Prostate gland (tissue), 2 donors: ENCODE data around the gene TAPBPL. TPM values are rescaled to one million over a fixed set of nuclear protein-coding genes. Genes with fewer than 3 reads are reported as not detected.
A peak's percentile ranks its signal among the peaks of the same experiment; 100 is the strongest.

Experiments used
- DNase-seq: peaks from one replicate; pipeline ENCODE4 v3.0.0-alpha.2; 2019; ENCODE audit warnings: low spot score
- H3K27ac ChIP-seq, 2 donors: fragments of 200-600 bp; sonication (generic); 2 replicates each; pipeline ENCODE4 v1.5.1; 2017 to 2019
- H3K27me3 ChIP-seq: fragments of 200-600 bp; sonication (generic); replicated peaks from 2 replicates; pipeline ENCODE4 v1.5.1; 2019; ENCODE audit not compliant: insufficient read depth
- H3K36me3 ChIP-seq, 2 donors: fragments of 200-600 bp; sonication (generic); 1 replicate in 1 of 2; 2 replicates in 1 of 2; pipeline versions ENCODE4 v1.5.1 to v1.8.1; 2017 to 2019
- H3K4me1 ChIP-seq: fragments of 200-600 bp; sonication (generic); replicated peaks from 2 replicates; pipeline ENCODE4 v1.5.1; 2019
- H3K4me3 ChIP-seq, 2 donors: fragments of 200-600 bp; sonication (generic); 2 replicates each; pipeline ENCODE4 v1.5.1; 2017 to 2019
- H3K9me3 ChIP-seq: fragments of 200-600 bp; sonication (generic); 2 replicates; pipeline ENCODE4 v1.5.1; 2017
- CTCF ChIP-seq, 4 experiments: fragments of 200-600 bp in 2 of 4; fragments of 450-650 bp in 2 of 4; sonication (generic) in 2 of 4; IDR thresholded peaks; 1 replicate in 3 of 4; 2 replicates in 1 of 4; pipeline ENCODE4 v1.5.1; 2016 to 2019; ENCODE audit warnings: antibody characterized with exemption in 4 of 4, mild to moderate bottlenecking in 2 of 4, moderate library complexity in 2 of 4
- POLR2A ChIP-seq: fragments of 450-650 bp; IDR thresholded peaks from one replicate; pipeline ENCODE4 v1.6.1; 2016; ENCODE audit warnings: antibody characterized with exemption, mild to moderate bottlenecking
- POLR2AphosphoS5 ChIP-seq: sonication (generic); formaldehyde crosslinking; IDR thresholded peaks from one replicate; pipeline ENCODE4 v1.6.1; 2017; ENCODE audit warnings: antibody characterized with exemption
- WGBS: methylation state at CpG from one replicate; pipeline ENCODE4 v1.1.5; 2018; 5-methylcytosine and 5-hydroxymethylcytosine counted together
- intact Hi-C: fragments of 100-400 bp; cut with DNase I; formaldehyde crosslinking; loops from one replicate; pipeline ENCODE4 v1.14.2; 2022
- total RNA-seq, 2 donors: library from RNA; depleted of rRNA; stranded (reverse); fragments of >200 nt; gene quantifications; one replicate each; pipeline ENCODE4 v1.1.0, GENCODE V29; 2016

TAPBPL gene
- total RNA-seq, 2 donors from 2014 or later: 31.6 to 39.9 TPM

GRCh38 chr12:6459004-6459337, 7.1 kb downstream of the TAPBPL start:
- H3K36me3 ChIP-seq: peaks cover 0 to 18% of the 10 kb centered on the region in 2 donors
- no peaks in the 10 kb centered on the region for H3K9me3 ChIP-seq
- TF ChIP-seq CTCF (IDR thresholded peaks at IDR 0.05) (no peak), POLR2A (no peak), POLR2AphosphoS5 (no peak)
- no peaks in the 10 kb centered on the region for H3K4me1 ChIP-seq
- WGBS: 100% methylated on average over 2 of the region's 2 CpGs
- DNase-seq: no peak
- H3K4me3 ChIP-seq: no peak overlapping the region
- H3K27me3 ChIP-seq: no peaks in the 10 kb centered on the region
- intact Hi-C loops: no loop called here
- H3K27ac ChIP-seq: no peak overlapping the region

- Histone ChIP-seq H3K27me3 (no peaks in the 10 kb centered on the region), H3K4me3 (no peak overlapping the region), H3K27ac (peak overlapping the region in 1 of 2 donors; percentile 10), H3K9me3 (no peaks in the 10 kb centered on the region), H3K36me3 (peaks cover 0 to 18% of the 10 kb centered on the region in 2 donors), H3K4me1 (no peaks in the 10 kb centered on the region)
- DNase-seq: no peak
- no peak for TF ChIP-seq POLR2A
- no peak for TF ChIP-seq CTCF (IDR thresholded peaks at IDR 0.05)
- intact Hi-C loops: no loop called here
- WGBS: 77% methylated on average over 10 of the region's 10 CpGs
Observed at GRCh38 chr12:6460751-6461371, 9.0 kb downstream of the TAPBPL start.

- TF ChIP-seq POLR2AphosphoS5 (no peak), CTCF (IDR thresholded peaks at IDR 0.05) (no peak), POLR2A (no peak)
- 75% methylated on average over 15 of the region's 15 CpGs for WGBS
- Histone ChIP-seq H3K4me1 (no peaks in the 10 kb centered on the region), H3K27me3 (no peaks in the 10 kb centered on the region), H3K9me3 (no peaks in the 10 kb centered on the region), H3K4me3 (no peak overlapping the region), H3K27ac (peak overlapping the region in 1 of 2 donors; percentile 10), H3K36me3 (peaks cover 0 to 18% of the 10 kb centered on the region in 2 donors)
- intact Hi-C loops: loop anchor here (2.0 kb wide), 1 partner anchor 135 kb away; no protein-coding TSS in a partner anchor
- peak; percentile 24 for DNase-seq
Observed at GRCh38 chr12:6461401-6462233, 9.8 kb downstream of the TAPBPL start.

- WGBS: 84% methylated on average over 14 of the region's 14 CpGs
- H3K4me3 ChIP-seq: no peak overlapping the region
- intact Hi-C loops: loop anchor here (2.0 kb wide), 1 partner anchor 136 kb away; no protein-coding TSS in a partner anchor
- no peaks in the 10 kb centered on the region for H3K4me1 ChIP-seq
- DNase-seq: no peak
- TF ChIP-seq POLR2AphosphoS5 (no peak), POLR2A (no peak), CTCF (IDR thresholded peaks at IDR 0.05) (no peak)
- peak overlapping the region in 1 of 2 donors; percentile 5 for H3K27ac ChIP-seq
- peaks cover 0 to 18% of the 10 kb centered on the region in 2 donors for H3K36me3 ChIP-seq
- no peaks in the 10 kb centered on the region for H3K9me3 ChIP-seq
- H3K27me3 ChIP-seq: no peaks in the 10 kb centered on the region
Observed at GRCh38 chr12:6462234-6462995, 10.6 kb downstream of the TAPBPL start.
